HG02571 (cell line): Measurements from ENCODE around the gene IPO4.
"Not testable (repeated sequence)": the region's sequence is repeated elsewhere in the genome, so short reads cannot be mapped to it uniquely, and the experiment has no call there.

ENCODE experiments used
- ATAC-seq: cut with Tn5 transposase; IDR thresholded peaks from one replicate; pipeline ENCODE4 v1.9.1; 2021; ENCODE audit warnings: mild to moderate bottlenecking, moderate library complexity; ENCODE audit not compliant: unreplicated experiment

IPO4 gene

DNA sequence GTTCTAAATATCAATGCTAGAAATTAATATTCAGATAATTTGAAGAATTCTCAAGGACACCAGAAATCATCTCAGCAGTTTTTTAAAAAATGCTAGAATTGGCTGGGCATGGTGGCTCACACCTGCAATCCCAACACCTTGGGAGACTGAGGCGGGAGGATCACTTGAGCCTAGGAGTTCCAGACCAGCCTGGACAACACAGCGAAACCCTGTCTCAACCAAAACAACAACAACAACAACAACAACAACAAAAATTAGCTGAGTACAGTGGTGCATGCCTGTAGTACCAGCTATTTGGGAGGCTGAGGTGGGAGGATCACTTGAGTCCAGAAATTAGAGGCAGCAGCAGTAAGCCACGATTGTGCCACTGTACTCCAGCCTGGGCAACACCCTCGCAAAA, 30.5 kb upstream of the IPO4 start:
- no peak for ATAC-seq

DNA sequence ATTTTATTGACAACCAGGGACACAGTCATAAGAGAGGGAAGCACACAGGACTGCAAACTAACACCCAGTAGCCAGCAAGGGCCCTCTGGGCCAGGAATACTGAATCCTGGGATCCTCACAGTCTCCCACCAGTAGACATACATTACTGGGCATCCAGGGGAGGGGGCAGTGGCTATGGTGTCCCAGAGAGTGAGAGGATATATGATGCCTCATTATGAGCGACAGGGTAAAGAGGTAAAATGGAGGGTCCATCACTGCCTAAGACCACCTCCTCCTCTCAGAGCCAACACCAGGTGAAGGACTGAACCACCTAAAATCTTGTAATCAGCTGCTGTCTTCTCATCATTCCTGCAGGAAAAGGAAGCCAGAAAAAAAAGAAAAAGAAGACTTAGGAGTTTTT, 28.3 kb upstream of the IPO4 start:
- ATAC-seq = not testable (repeated sequence)

DNA sequence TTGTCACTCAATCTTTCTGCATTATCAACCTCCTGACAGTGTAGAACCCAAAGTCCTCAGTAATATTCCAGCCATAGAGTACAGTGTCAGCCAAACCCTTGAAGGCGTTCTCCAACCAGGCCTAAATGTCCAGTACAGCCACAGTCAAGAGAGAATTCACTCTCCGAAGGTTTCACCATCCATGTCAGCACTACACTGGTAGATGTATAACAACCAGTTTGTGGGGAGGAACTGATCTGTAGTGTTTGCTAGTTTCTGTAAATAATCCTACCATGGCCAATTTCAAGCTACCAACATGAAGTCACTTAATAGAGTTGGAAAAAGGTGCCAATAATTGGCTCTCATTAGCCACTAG, 27.7 kb upstream of the IPO4 start:
- no peak for ATAC-seq

DNA sequence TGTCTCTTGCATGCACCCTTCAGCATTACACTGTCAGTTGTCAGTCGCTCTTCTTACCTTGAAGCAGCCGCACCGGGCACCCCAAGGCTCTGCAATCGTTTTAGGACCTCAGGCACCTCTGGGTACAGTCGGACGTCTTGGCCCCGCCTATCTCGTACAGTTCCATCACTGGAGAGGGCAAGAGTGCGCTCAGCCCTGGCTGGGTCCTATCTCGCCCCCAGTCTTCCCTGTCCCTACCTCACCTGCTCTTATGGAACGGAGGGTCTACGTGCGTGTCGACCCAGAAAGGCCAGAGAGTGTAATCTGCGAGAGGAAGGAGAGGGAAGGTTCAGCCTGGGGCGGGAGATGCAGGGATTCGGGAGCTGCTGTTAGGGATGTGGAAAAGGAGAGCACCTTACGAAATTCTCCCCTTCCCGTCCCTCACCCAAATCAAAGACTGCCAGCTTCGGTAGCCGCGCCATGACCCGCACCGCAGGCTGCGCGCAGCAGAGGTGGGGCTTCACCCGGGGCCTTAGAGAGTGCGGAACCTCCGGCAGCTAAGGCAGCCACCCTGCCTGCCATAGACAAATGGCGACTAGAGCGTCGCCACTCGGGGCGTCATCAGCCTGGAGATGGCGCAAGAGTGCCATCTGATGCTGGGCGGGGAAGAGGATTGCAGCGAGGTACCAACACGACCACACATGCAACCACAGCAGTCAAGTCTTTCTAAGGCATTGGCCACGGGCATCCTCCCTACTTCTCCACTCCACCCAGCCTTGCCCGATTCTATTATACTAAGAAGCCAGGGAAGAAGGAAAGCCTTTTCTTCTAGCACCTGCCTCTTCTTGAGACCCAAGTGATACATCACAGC, 27.1 kb upstream of the IPO4 start, which contains the start of gene MDP1:
TSS of gene MDP1 (minus strand) at position 572 of the 850 bp plus-strand sequence. CDS start at position 461, 111 bp downstream.
- ATAC-seq = peak; percentile 54

DNA sequence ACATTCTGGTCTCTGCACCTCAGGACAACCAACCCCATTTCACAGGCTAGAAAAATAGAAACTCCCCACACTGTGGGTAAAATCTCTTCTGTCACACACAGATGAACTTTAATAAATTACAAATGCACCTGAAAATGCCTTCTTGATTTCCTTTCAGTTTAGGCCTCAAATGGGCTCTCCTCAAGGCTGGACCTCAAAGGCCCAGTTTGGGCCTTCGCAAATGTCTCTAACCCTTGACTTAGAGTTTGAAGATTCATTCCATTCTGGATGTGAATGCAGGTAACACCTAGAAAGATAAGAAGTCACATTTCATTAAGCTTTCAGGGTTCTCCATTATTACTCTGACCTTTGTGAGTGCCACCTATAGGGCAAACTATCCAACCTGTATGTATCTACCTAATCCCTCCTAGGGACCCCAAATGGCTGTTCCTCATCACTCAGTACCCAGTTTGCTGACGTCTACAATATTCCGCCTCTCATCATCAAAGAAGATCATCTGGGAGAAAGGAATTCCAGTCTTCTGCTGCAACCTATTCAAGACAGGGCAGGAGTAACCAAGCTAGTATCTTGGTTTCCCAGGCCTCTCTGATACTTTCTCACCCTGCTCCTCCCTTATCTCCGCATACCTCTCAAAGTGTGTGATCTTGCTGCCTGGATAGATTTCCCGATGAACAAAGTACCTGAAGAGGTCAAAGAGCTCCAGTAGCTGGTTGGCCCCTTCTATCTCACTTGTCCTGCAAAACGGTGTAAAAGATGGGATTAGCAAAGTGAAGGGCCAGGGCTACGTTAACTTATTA, 25.4 kb upstream of the IPO4 start:
- no peak for ATAC-seq

DNA sequence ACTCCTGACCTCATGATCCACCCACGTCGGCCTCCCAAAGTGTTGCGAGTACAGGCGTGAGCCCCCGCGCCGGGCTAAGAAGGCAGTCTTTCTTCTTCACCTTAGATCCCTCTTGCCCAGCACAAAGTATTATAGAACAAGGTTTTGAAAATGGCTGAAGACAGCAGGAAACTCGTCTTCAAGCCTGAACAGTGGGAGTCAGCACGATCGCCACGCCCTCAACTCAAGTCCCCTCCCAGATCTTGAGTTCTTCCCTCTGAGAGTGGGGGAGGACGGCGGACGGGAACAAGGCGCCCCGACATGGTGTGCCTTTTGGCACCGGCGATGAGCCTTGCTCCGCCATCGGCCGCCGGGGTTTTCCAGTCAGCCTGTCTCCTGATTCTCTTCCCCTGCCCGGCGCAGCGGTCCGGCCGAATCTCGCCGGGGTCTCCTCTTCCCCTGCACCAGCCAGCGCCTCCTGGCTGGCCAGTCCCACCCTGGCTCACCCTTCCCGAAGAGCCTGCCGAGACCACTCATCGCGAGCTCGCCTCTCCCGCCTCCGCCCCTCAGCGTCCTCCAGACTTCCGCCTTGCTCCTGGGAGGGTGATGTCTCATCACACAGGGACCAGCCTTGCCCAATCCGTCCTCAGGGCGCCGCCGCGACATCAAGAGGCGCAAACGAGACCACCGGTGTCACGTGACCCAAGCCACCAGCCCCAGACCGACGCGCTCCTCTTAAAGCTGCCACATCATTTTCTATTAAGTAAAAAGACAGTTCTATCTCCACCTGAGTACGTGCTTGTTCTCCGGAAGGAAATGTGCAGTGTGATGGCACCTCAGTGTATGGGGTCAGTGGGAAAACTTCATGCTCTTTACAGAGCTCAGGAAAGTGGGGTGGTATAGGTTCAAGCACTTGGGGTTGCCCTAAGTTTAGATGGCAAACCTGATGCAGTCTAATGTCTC, 24.6 kb upstream of the IPO4 start, which contains the start of gene CHMP4A:
TSS of gene CHMP4A (minus strand) at position 565 of the 942 bp plus-strand sequence. CDS start at position 516, 49 bp downstream.
- ATAC-seq = peak; percentile 75

DNA sequence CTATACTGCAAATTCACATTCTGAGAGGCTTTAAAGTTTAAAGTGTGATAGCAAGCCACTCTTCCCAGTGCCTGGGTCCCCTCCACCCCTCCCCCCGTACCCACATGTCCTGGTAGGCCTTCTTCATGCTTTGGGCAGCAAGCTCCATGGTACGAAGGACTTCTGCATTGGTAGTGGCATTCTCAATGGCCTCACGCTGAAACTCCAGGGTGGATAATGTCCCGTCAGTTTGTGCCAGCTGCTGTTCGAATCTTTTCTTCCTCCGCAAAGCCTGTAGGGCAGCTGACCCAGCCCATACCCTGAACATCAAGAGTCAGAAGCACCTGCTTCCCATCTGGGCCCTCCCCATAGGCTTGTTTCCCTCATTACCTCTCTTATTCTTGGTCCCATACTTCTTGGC, 22.7 kb upstream of the IPO4 start:
- ATAC-seq = no peak

DNA sequence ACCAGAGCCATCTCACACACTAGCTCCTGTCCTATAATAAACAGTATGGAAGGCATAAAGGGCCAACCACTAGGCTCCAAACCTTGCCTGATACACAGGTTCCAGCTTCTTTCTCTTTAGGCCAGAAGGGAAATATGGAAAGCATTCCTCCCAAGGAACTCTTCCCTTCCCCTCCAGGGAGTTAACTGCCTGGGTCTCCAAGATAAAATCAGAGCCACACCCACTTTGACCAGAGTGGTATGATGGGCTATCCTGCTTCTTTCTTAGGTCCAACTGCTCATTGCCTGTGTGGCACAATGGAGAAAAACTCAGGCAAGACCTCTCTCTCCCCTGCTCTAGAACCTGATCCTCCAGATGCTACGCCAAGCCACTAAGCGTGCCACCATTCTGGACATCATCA, 19.0 kb upstream of the IPO4 start:
- no peak for ATAC-seq

DNA sequence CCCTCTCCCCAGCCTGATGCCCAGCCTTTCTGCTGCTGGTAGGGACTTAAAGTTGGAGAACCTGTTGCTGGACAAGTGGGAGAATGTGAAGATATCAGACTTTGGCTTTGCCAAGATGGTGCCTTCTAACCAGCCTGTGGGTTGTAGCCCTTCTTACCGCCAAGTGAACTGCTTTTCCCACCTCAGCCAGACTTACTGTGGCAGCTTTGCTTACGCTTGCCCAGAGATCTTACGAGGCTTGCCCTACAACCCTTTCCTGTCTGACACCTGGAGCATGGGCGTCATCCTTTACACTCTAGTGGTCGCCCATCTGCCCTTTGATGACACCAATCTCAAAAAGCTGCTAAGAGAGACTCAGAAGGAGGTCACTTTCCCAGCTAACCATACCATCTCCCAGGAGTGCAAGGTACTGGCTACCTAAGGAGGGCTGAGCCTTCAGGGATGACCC, 18.5 kb upstream of the IPO4 start:
- no peak for ATAC-seq

DNA sequence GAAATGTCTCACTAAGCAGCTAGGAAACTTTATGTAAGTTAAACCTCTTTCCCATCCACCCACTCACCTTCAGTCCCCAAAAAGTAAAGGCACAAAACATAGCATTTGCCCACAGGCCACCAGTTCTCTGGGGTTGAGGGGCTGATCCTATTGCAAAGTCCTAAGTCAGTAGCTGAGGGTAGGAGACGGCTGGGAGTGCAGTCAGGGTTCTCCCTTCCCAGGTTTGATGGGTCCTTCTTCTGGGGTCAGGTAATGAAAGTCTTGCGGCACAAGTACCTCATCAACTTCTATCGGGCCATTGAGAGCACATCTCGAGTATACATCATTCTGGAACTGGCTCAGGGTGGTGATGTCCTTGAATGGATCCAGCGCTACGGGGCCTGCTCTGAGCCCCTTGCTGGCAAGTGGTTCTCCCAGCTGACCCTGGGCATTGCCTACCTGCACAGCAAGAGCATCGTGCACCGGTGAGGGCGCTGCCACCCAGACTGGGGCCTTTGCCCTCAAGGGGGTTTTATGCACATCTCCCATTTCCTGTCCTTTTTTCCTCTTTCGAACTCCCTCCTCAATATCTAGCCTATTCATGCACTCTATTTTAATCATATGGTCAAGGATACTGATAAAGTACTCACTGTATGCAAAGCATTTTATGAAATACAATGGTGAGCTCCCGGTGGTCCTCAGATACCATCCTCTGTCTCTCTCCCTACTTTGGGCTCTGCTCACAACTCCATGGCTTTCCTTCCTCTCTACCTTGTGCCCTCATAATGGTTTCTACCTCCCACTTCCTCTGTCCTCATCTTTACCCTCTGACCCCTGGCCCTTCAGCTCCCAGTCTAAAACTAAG, 17.9 kb upstream of the IPO4 start:
- no peak for ATAC-seq

DNA sequence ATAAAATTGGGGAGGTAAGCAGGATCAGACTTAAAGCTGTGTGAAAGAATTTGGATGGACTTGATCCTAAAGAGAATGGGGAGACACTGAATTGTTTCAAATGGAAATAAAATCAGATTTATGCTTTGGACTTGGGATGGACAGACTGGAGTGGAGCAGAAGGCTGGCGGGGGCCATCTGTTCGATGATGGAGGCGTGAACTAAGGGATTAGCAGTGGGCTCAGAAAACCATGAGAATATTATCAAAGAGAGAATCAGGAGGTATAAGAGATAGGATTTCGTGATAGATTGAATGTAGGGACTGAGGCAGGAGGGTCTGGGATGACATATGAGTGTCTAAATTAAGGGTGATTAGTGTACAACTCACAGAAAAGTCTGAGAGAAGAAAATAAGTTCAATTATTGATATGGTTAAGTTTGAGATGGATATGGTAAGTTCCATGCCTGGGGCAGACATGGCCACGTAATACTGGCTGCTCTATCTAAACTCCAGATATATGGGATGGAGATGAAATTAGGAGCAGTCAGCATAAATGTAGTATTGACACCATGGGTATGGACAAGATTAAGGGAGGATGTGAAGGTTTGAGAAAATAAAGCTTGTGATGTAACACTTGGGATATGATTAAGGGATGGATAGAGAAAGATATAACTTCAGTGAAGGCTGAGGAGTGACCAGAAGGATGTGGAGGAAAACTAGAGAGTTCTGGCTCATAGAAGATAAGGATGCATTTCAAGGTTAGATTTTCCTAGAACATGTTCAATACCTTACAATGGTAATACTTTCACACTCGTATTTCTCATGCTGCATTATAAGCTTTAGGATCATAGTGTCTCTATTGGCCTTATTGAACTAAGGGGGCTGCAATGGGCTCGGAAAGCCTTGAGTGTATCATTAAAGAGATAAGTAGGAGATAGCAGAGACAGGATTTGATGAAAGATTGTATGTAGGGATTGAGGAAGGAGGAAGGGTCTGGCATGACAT, 15.8 kb upstream of the IPO4 start:
- ATAC-seq = no peak

DNA sequence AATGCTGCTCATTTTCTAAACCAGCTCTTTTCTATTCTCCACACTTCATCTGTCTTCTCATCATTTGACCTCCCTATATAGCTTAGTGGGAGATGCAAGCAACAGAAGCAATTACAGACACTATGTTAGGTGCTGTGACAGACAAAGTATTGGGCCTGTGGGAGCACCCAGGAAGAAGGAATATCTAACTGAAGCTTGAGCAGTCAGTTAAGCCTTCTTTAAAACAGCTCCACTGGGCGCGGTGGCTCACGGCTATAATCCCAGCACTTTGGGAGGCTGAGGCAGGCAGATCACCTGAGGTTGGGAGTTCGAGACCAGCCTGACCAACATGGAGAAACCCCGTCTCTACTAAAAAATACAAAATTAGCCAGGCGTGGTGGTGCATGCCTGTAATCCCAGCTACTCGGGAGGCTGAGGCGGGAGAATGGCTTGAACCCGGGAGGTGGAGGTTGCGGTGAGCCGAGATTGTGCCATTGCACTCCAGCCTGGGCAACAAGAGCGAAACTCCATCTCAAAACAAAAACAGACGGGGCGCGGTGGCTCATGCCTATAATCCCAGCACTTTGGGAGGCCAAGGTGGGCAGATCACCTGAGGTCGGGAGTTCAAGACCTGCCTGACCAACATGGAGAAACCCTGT, 14.8 kb upstream of the IPO4 start:
- ATAC-seq = not testable (repeated sequence)

DNA sequence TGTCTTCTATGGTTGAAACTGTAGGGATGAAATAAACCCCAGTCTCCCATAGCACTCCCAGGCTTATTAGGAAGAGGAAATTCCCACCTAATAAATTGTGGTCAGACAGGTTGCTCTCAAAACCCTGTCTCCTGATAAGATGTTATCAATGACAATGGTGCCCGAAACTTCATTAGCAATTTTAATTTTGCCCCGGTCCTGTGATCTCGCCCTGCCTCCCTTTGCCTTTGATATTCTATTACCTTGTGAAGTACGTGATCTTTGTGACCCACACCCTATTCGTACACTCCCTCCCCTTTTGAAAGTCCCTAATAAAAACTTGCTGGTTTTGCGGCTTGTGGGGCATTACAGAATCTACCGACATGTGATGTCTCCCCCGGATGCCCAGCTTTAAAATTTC, 13.9 kb upstream of the IPO4 start:
- ATAC-seq = not testable (repeated sequence)

DNA sequence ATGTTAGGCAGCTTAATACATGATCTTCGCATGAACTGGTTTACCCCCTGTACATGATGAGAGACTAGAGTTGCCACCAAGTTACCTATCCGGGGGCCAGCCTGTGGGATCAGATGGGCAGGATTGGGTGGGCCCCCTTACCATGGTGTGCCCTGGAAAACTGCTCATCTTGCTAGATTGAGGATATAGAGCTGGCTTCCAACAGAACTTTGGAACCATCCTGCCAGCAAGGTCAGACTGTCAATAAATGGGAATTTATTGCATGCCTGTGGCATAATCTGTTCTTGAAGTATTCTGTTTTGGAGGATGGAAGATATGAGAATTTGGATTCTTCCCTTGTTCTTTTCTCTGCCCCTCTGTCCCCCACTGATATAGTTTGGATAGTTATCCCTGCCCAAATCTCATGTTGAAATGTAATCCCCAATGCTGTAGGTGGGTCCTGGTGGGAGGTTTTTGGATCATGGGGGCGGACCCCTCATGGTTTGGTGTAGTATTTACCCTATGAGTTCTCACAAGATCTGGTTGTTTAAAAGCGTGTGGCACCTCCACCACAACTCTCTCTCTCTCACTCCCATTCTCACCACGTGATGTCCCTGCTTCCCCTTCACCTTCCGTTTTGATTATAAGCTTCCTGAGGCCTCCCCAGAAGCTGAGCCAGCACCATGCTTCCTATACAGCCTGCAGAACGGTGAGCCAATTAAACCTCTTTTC, 10.4 kb upstream of the IPO4 start:
- ATAC-seq = no peak

DNA sequence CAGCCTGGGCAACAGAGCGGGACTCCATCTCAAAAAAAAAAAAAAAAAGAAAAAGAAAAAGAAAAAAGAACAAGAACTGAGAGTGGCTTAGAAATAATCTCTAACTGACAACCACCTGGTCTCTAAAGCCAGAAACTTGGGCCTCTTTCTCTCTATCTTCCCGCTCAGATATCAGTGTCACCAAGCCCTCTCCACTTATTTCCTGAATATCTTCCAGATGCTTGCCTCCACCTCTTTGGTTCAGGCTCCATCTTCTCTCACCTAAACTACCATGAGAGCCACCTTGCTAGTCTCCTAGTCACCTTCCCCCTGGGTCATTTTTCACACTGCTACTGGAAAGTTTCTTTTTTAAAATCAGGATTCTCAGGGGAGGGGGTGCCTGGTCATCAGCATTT, 8.4 kb upstream of the IPO4 start:
- no peak for ATAC-seq

DNA sequence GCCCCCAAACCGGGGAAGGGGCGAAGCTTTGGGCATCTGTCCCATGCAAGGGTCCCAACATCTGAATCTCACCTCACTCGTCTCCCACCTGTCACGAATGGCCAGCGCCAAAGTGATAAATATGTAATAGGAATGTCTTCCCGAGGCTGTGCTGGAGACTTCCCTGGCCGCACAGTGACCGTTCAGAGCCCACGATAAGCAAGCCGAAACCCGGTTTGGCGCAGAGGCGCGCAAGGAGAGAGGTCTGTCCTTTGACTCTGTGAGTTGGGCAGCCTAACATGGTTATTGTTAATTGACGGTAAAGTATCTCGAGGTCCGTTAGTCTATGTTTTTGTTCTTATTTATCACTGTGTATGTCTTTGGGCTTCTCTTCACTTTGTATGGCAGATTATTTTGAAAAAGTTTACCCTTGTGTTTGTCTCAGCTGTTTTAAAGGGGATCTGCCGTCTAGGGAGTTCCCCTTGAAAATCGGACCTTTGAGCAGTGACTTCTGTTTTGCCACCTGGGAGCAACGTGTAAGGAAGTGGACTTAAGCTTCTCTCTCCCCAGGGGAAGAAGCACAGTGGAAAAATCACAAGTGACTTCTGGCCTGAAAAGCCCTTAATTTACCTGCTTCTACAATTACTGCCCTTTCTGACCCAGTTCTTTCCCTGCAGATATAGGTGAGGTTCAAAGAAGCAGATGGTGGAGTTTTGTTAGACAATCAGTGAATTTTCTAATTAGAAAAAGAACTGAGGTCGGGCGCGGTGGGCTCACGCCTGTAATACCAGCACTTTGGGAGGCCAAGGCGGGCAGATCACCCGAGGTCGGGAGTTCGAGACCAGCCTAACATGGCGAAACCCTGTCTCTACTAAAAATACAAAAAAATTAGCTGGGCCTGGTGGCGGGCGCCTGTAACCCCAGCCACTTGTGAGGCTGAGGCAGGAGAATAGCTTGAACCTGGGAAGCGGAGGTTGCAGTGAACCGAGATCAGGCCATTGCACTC, 7.7 kb upstream of the IPO4 start:
- ATAC-seq = peak; percentile 24
